ENCODE data around the gene ERCC4. TPM values are rescaled to one million over a fixed set of nuclear protein-coding genes. Genes with fewer than 3 reads are reported as not detected.

The ERCC4 gene
- polyA plus RNA-seq, 2 of the 4 experiments (the other 2 are of a cell fraction), result 5.9 to 15.1 TPM

GRCh38 chr16:13909069-13909468, 10.9 kb upstream of the ERCC4 start:
- 70% methylated on average over 7 of the region's 7 CpGs for WGBS (ENCODE audit: missing lambda C conversion rate)
- CTCF ChIA-PET, result interaction anchor here (6.8 kb wide), 1 partner anchor 9 kb away, joined by 47 read pairs; the partner anchor contains the start of gene ERCC4
- H3K4me2 ChIP-seq, result no peak overlapping the region

GRCh38 chr16:13909872-13910303, 10.1 kb upstream of the ERCC4 start:
- WGBS (ENCODE audit: missing lambda C conversion rate), result 6% methylated on average over 3 of the region's 3 CpGs
- ChIA-PET POLR2A (no interaction called here), CTCF (interaction anchor here (6.8 kb wide), 1 partner anchor 8 kb away, joined by 47 read pairs; the partner anchor contains the start of gene ERCC4)
- TF ChIP-seq HDAC2 (IDR thresholded peaks at IDR 0.05) (no peak), RCOR1 (IDR thresholded peaks at IDR 0.05; ENCODE audit: low read depth, low read length) (no peak), HOXA7 (CRISPR knock-in tag; IDR thresholded peaks at IDR 0.05) (no peak), MAFK (IDR thresholded peaks at IDR 0.05; ENCODE audit: partially characterized antibody) (peak; percentile 22), HMGXB4 (CRISPR knock-in tag; IDR thresholded peaks at IDR 0.05; ENCODE audit: borderline replicate concordance) (no peak), CHD4 (IDR thresholded peaks at IDR 0.05; ENCODE audit: borderline replicate concordance) (no peak), NR3C1 (IDR thresholded peaks at IDR 0.05) (no peak), MAZ (IDR thresholded peaks at IDR 0.05; ENCODE audit: borderline replicate concordance, low read depth, low read length) (no peak)
- H3K27ac ChIP-seq, result no peak overlapping the region; a peak in 1 of 6 replicates
- peak; percentile 65 to 85; a peak in 5 of 6 replicates for ATAC-seq
- peaks cover 18% of the 10 kb centered on the region for H3K9me3 ChIP-seq
- no peak overlapping the region for H3K4me3 ChIP-seq
- H3K4me1 ChIP-seq, result no peaks in the 10 kb centered on the region
- peak overlapping the region; percentile 56 for H3K4me2 ChIP-seq
- FAIRE-seq, result no peak
- peak in 1 of 2 experiments; percentile 49 for DNase-seq (ENCODE audit: low read depth in 1 of 2, low spot score in 1 of 2)

More at GRCh38 chr16:13909069-13909468, 10.9 kb upstream of the ERCC4 start:
- Histone ChIP-seq H3K9me3 (peaks cover 18% of the 10 kb centered on the region), H3K27ac (no peak overlapping the region), H3K4me1 (no peaks in the 10 kb centered on the region), H3K4me3 (no peak overlapping the region)
- POLR2A ChIA-PET, result no interaction called here
- ATAC-seq (no peak), DNase-seq (ENCODE audit: low read depth in 1 of 2, low spot score in 1 of 2) (no peak), FAIRE-seq (no peak)
- TF ChIP-seq SMC3 (IDR thresholded peaks at IDR 0.05), result no peak
- TF ChIP-seq MAZ (IDR thresholded peaks at IDR 0.05; ENCODE audit: borderline replicate concordance, low read depth, low read length), result no peak
- no peak for TF ChIP-seq CEBPB (IDR thresholded peaks at IDR 0.05)
- no peak for TF ChIP-seq SREBF2 (IDR thresholded peaks at IDR 0.05)
- TF ChIP-seq CBX8 (IDR thresholded peaks at IDR 0.05), result no peak
- TF ChIP-seq HOXA7 (CRISPR knock-in tag; IDR thresholded peaks at IDR 0.05), result no peak
- no peak for TF ChIP-seq RARB (CRISPR knock-in tag; IDR thresholded peaks at IDR 0.05)
- no peak for TF ChIP-seq USF2 (IDR thresholded peaks at IDR 0.05)

- FAIRE-seq, result no peak
- ChIA-PET CTCF (interaction anchor here (0.6 to 1.7 kb wide), 2 partner anchors 8 to 145 kb away, joined by 3 to 9 read pairs; partner anchors contain the start of gene ERCC4), POLR2A (no interaction called here)
These were observed 8.6 kb upstream of the ERCC4 start for GRCh38 chr16:13911306-13911705.

GRCh38 chr16:13911871-13912270, 8.1 kb upstream of the ERCC4 start:
- H3K9me3 ChIP-seq, result peaks cover 18% of the 10 kb centered on the region
- ChIA-PET POLR2A (no interaction called here), CTCF (interaction anchor here (0.6 to 1.7 kb wide), 3 partner anchors 8 to 145 kb away, joined by 3 to 9 read pairs (median 3); partner anchors contain the start of gene ERCC4)
- TF ChIP-seq KDM1A (IDR thresholded peaks at IDR 0.05; ENCODE audit: low read depth), result peak; percentile 78; the same call in 1 of the 2 replicates
- TF ChIP-seq EP300 (IDR thresholded peaks at IDR 0.05), result no peak
- DNase-seq (ENCODE audit: low read depth in 1 of 2, low spot score in 1 of 2), result no peak
- no peak overlapping the region for H3K27ac ChIP-seq
- no peak overlapping the region for H3K4me2 ChIP-seq
- H3K4me3 ChIP-seq, result no peak overlapping the region
- ATAC-seq, result no peak
- no peak for FAIRE-seq
- H3K4me1 ChIP-seq, result no peaks in the 10 kb centered on the region

More at GRCh38 chr16:13911306-13911705, 8.6 kb upstream of the ERCC4 start:
- Histone ChIP-seq H3K9me3 (peaks cover 18% of the 10 kb centered on the region), H3K4me1 (no peaks in the 10 kb centered on the region), H3K4me2 (no peak overlapping the region), H3K27ac (no peak overlapping the region), H3K4me3 (no peak overlapping the region)
- 14% methylated on average over 1 of the region's 1 CpG for WGBS (ENCODE audit: missing lambda C conversion rate)
- TF ChIP-seq FOSB (CRISPR knock-in tag; IDR thresholded peaks at IDR 0.05), result no peak
- no peak for TF ChIP-seq KDM1A (IDR thresholded peaks at IDR 0.05; ENCODE audit: low read depth)
- TF ChIP-seq CEBPB (IDR thresholded peaks at IDR 0.05), result no peak
- TF ChIP-seq NPAS2 (CRISPR knock-in tag; IDR thresholded peaks at IDR 0.05; ENCODE audit: borderline replicate concordance), result no peak
- TF ChIP-seq FOSL2 (IDR thresholded peaks at IDR 0.05), result no peak
- TF ChIP-seq FOSL2 (CRISPR knock-in tag; IDR thresholded peaks at IDR 0.05), result no peak
- DNase-seq (ENCODE audit: low read depth in 1 of 2, low spot score in 1 of 2) (no peak), ATAC-seq (no peak)
